Heart left ventricle (tissue), 16 donors: ENCODE data around the gene SLC6A9. TPM values are rescaled to one million over a fixed set of nuclear protein-coding genes. Genes with fewer than 3 reads are reported as not detected.
A peak's percentile ranks its signal among the peaks of the same experiment; 100 is the strongest.

Source experiments
- ATAC-seq, 4 donors: fragments of 200-7000 bp; cut with Tn5 transposase; one replicate each; pipeline ENCODE4 v1.9.1; 2020 to 2022; ENCODE audit warnings: moderate library complexity in 4 of 4, mild to moderate bottlenecking in 3 of 4, moderate number of reproducible peaks in 1 of 4
- DNase-seq, 5 donors: peaks; one replicate each; pipeline ENCODE4 v3.0.0-alpha.2; 2020
- H3K27ac ChIP-seq, 12 donors: fragments of 200-600 bp; sonication (generic) in 4 of 12; one replicate each; pipeline versions ENCODE4 v1.5.0 to v1.8.0; 2016 to 2022; ENCODE audit warnings: mild to moderate bottlenecking in 2 of 12
- H3K27me3 ChIP-seq, 9 donors: fragments of 200-600 bp; sonication (generic) in 2 of 9; one replicate each; pipeline versions ENCODE4 v1.5.1 to v1.8.0; 2016 to 2022; ENCODE audit warnings: mild to moderate bottlenecking in 3 of 9
- H3K36me3 ChIP-seq, 9 donors: fragments of 200-600 bp; sonication (generic) in 2 of 9; one replicate each; pipeline versions ENCODE4 v1.5.0 to v1.8.0; 2018 to 2022; ENCODE audit warnings: mild to moderate bottlenecking in 2 of 9
- H3K4me1 ChIP-seq, 12 donors: fragments of 200-600 bp; sonication (generic) in 4 of 12; one replicate each; pipeline versions ENCODE4 v1.5.0 to v1.8.0; 2016 to 2022; ENCODE audit warnings: mild to moderate bottlenecking in 3 of 12
- H3K4me3 ChIP-seq, 12 donors: fragments of 200-600 bp; sonication (generic) in 4 of 12; one replicate each; pipeline versions ENCODE4 v1.5.0 to v1.8.0; 2017 to 2022; ENCODE audit warnings: mild to moderate bottlenecking in 9 of 12, moderate library complexity in 4 of 12
- H3K9me3 ChIP-seq, 12 donors: fragments of 200-600 bp; sonication (generic) in 4 of 12; one replicate each; pipeline versions ENCODE4 v1.5.0 to v1.8.0; 2016 to 2022; ENCODE audit warnings: mild to moderate bottlenecking in 1 of 12
- CTCF ChIP-seq, 12 donors: fragments of 200-600 bp; sonication (generic) in 4 of 12; IDR thresholded peaks; one replicate each; pipeline versions ENCODE4 v1.5.0 to v1.8.0; 2018 to 2022; ENCODE audit warnings: antibody characterized with exemption in 12 of 12, mild to moderate bottlenecking in 5 of 12
- POLR2A ChIP-seq, 2 donors: fragments of 450-650 bp; IDR thresholded peaks; one replicate each; pipeline ENCODE4 v1.6.1; 2017; ENCODE audit warnings: antibody characterized with exemption in 2 of 2, mild to moderate bottlenecking in 2 of 2, moderate library complexity in 2 of 2
- WGBS, 4 donors: extraction: QIAGEN DNeasy Blood & Tissue Kit in 2 of 4; methylation state at CpG; one replicate each; pipeline versions ENCODE4 v1.1.5 to v1.1.7; 2013 to 2018; 5-methylcytosine and 5-hydroxymethylcytosine counted together
- intact Hi-C, 10 donors: fragments of 100-400 bp; cut with DNase I; formaldehyde crosslinking; loops; one replicate each; pipeline versions ENCODE4 v1.11.1 to v1.14.2; 2022
- polyA plus RNA-seq, 2 donors: library from polyadenylated mRNA; stranded (reverse); fragments of 200-250 nt; gene quantifications; one replicate each; pipeline ENCODE4 v1.2.3, GENCODE V29; 2013
- total RNA-seq, 9 donors: library from RNA; depleted of rRNA in 2 of 9; stranded (reverse); fragments of >200 nt in 2 of 9; fragmentation: NEBNext Ultra II Directional in 3 of 9; extraction: Animal tissue kit (Norgen Biotek cat#: 25700) in 3 of 9; gene quantifications; one replicate each; pipeline versions ENCODE4 v1.1.0 to v1.2.4, GENCODE V29; 2016 to 2023
- donor health status: ischemic (EF 13 %, LVEDD 7.1; RV severe dilation, severe dysfunction).
- donor health status: healthy with polysubstance abuse.
- donor health status: DM: no; HTN: yes; CAD: no.
- donor health status: DM: no; HTN: no; CAD: no.
- donor health status: ischemic (EF 25% LVEDD 6.9; RV normal size, moderate dysfunction).
- donor health status: ischemic (EF 25% LVEDD 5.7; RV mildly dilated, moderate dysfunction).
- donor health status: healthy.
- donor health status: DM: yes; HTN: yes; CAD: no.
- donor health status: ischemic (EF 35%, LVEDD 5.7; RV mildly dilated, moderate dysfunction).
- donor health status: nonischemic (EF 11% LVEDD 7.7; RV severe dilation, severe dysfunction).
- donor health status: DM: yes; HTN: yes; CAD: no.
- donor health status: PGD.
- donor health status: ischemic (EF 29% LVEDD 5.4; RV normal size, mild dysfunction).
- donor health status: nonischemic (EF 23%, LVEDD 6.1; RV moderate dilation, normal function).

Gene SLC6A9
- total and polyA plus RNA-seq, 11 donors = 0.61 to 2.4 (median 1.1) TPM

- TF ChIP-seq POLR2A (IDR thresholded peaks at IDR 0.05) = no peak
- TF ChIP-seq CTCF (IDR thresholded peaks at IDR 0.05) = no peak
- no peaks in the 10 kb centered on the region for H3K36me3 ChIP-seq
- ATAC-seq (peak in 3 of 4 donors; percentile 35 to 39 (median 38)), DNase-seq (no peak)
- intact Hi-C loops = no loop called here
- peak overlapping the region in 2 of 12 donors; percentile 42 to 81 for H3K27ac ChIP-seq
- WGBS, 4 donors = 65 to 68% (median 67%) methylated on average over 6 of the region's 6 CpGs
- H3K4me1 ChIP-seq = peaks cover 0 to 26% (median 0%) of the 10 kb centered on the region in 12 donors
- H3K27me3 ChIP-seq = no peaks in the 10 kb centered on the region
- H3K4me3 ChIP-seq = no peak overlapping the region
- H3K9me3 ChIP-seq = no peaks in the 10 kb centered on the region
These were observed 36.3 kb upstream of the SLC6A9 start for GRCh38 chr1:44067266-44068250.

GRCh38 chr1:44062656-44063179 lies 31.5 kb upstream of the SLC6A9 start:
- H3K27me3 ChIP-seq = no peaks in the 10 kb centered on the region
- peak; percentile 52 to 72 (median 55) for ATAC-seq
- intact Hi-C loops = no loop called here
- H3K36me3 ChIP-seq = no peaks in the 10 kb centered on the region
- H3K4me1 ChIP-seq = peaks cover 0 to 7% (median 0%) of the 10 kb centered on the region in 12 donors
- 58 to 66% (median 60%) methylated on average over 5 of the region's 5 CpGs for WGBS, 4 donors
- no peak for TF ChIP-seq POLR2A (IDR thresholded peaks at IDR 0.05)
- TF ChIP-seq CTCF (IDR thresholded peaks at IDR 0.05) = no peak
- peak overlapping the region in 4 of 12 donors; percentile 22 to 55 (median 36) for H3K27ac ChIP-seq
- no peak overlapping the region for H3K4me3 ChIP-seq
- DNase-seq = no peak
- H3K9me3 ChIP-seq = no peaks in the 10 kb centered on the region

GRCh38 chr1:44061857-44062256 lies 30.6 kb upstream of the SLC6A9 start:
- no peak overlapping the region for H3K4me3 ChIP-seq
- intact Hi-C loops = no loop called here
- DNase-seq (peak in 1 of 5 donors; percentile 29), ATAC-seq (peak; percentile 41 to 83 (median 64))
- H3K27me3 ChIP-seq = no peaks in the 10 kb centered on the region
- H3K27ac ChIP-seq = peak overlapping the region in 6 of 12 donors; percentile 22 to 55 (median 36)
- whole genome bisulfite sequencing, 4 donors = 41 to 75% (median 62%) methylated on average over 2 of the region's 2 CpGs
- H3K36me3 ChIP-seq = no peaks in the 10 kb centered on the region
- H3K4me1 ChIP-seq = peaks cover 0 to 7% (median 0%) of the 10 kb centered on the region in 12 donors
- H3K9me3 ChIP-seq = no peaks in the 10 kb centered on the region
- TF ChIP-seq POLR2A (IDR thresholded peaks at IDR 0.05) = no peak
- no peak for TF ChIP-seq CTCF (IDR thresholded peaks at IDR 0.05)

GRCh38 chr1:44060830-44061267 lies 29.6 kb upstream of the SLC6A9 start:
- Histone ChIP-seq H3K4me1 (peaks cover 0 to 7% (median 0%) of the 10 kb centered on the region in 12 donors), H3K27ac (no peak overlapping the region), H3K36me3 (no peaks in the 10 kb centered on the region), H3K4me3 (no peak overlapping the region), H3K9me3 (no peaks in the 10 kb centered on the region), H3K27me3 (no peaks in the 10 kb centered on the region)
- TF ChIP-seq CTCF (IDR thresholded peaks at IDR 0.05) = no peak
- TF ChIP-seq POLR2A (IDR thresholded peaks at IDR 0.05) = no peak
- WGBS, 4 donors = 80 to 89% (median 86%) methylated on average over 4 of the region's 4 CpGs
- intact Hi-C loops = no loop called here
- ATAC-seq (no peak), DNase-seq (no peak)
